ENCODE measurements around the gene DUXA.

DUXA gene

DNA sequence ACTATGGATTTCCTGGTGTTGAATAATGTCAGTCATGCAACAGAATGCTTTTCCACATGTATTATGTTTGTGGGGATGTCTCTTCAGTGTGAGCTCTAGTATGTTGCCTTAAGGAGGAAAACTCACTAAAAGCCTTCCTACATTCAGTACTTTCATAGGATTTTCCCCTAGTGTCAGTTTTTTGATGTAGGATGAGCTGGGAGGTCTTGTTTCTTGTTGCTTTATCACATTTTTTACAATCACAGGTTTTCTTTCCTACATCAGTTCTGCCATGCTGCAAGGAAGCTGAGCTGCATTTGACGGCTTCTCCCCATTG lies 56.0 kb downstream of the DUXA start:
- no peak for TF ChIP-seq FOXM1 (IDR thresholded peaks at IDR 0.05; ENCODE audit: borderline replicate concordance)
- TF ChIP-seq ARNT (IDR thresholded peaks at IDR 0.05), result no peak
- TF ChIP-seq BHLHE40 (IDR thresholded peaks at IDR 0.05; ENCODE audit: borderline replicate concordance), result no peak
- TF ChIP-seq CTBP1 (IDR thresholded peaks at IDR 0.05; ENCODE audit: borderline replicate concordance), result no peak
- TF ChIP-seq SUZ12 (IDR thresholded peaks at IDR 0.05), result no peak
- TF ChIP-seq TARDBP (IDR thresholded peaks at IDR 0.05), result no peak
- no peak for TF ChIP-seq LEF1 (IDR thresholded peaks at IDR 0.05; ENCODE audit: borderline replicate concordance)
- no peak for TF ChIP-seq NFRKB (IDR thresholded peaks at IDR 0.05)
- no peak for TF ChIP-seq FOXK2 (IDR thresholded peaks at IDR 0.05)
- no peak for TF ChIP-seq SP1 (IDR thresholded peaks at IDR 0.05)
- TF ChIP-seq HDGF (IDR thresholded peaks at IDR 0.05; ENCODE audit: borderline replicate concordance), result no peak
- DNase-seq (ENCODE audit: extremely low spot score), result no peak
- CTCF ChIA-PET, result no interaction called here
- POLR2A ChIA-PET, result no interaction called here

DNA sequence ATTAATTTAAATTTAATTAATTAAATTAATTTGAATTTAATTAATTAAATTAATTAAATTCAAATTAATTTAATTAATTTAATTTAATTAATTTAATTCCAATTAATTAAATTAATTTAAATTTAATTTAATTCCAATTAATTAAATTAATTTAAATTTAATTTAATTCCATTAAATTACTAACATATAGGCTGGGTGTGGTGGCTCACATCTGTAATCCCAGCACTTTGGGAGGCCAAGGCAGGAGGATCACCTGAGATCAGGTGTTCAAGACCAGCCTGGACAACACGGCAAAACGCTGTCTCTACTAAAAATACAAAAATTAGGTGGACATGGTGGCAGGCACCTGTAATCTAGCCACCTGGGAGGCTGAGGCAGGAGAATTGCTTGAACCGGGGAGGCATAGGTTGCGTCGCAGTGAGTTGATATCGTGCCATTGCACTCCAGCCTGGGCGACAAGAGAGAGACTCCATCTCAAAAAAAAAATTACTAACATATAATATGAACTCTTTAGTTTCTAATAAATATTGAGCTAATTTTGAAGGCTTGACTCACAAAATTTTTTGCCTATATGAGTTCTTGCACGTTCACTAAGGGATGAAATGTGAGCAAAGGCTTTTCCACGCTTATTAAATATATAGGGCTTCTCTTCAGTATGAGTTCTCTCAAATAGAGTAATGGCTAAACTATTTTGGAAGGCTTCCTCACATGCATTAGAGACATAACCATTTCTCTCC lies 56.5 kb downstream of the DUXA start:
- no peak for DNase-seq (ENCODE audit: extremely low spot score)
- TF ChIP-seq, protein P1, sequence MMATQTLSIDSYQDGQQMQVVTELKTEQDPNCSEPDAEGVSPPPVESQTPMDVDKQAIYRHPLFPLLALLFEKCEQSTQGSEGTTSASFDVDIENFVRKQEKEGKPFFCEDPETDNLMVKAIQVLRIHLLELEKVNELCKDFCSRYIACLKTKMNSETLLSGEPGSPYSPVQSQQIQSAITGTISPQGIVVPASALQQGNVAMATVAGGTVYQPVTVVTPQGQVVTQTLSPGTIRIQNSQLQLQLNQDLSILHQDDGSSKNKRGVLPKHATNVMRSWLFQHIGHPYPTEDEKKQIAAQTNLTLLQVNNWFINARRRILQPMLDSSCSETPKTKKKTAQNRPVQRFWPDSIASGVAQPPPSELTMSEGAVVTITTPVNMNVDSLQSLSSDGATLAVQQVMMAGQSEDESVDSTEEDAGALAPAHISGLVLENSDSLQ (IDR thresholded peaks at IDR 0.05), result no peak
- TF ChIP-seq ZNF384 (IDR thresholded peaks at IDR 0.05) (no peak), LEF1 (IDR thresholded peaks at IDR 0.05; ENCODE audit: borderline replicate concordance) (no peak), ELF4 (IDR thresholded peaks at IDR 0.05) (no peak), L3MBTL2 (conservative IDR thresholded peaks at IDR 0.05) (no peak), HDGF (IDR thresholded peaks at IDR 0.05; ENCODE audit: borderline replicate concordance) (no peak), SP1 (IDR thresholded peaks at IDR 0.05) (no peak), NFRKB (IDR thresholded peaks at IDR 0.05) (no peak), CTBP1 (IDR thresholded peaks at IDR 0.05; ENCODE audit: borderline replicate concordance) (no peak), FOXM1 (IDR thresholded peaks at IDR 0.05; ENCODE audit: borderline replicate concordance) (no peak), FOXK2 (IDR thresholded peaks at IDR 0.05) (no peak), SUZ12 (IDR thresholded peaks at IDR 0.05) (no peak), FOXA1 (IDR thresholded peaks at IDR 0.05) (no peak), TARDBP (IDR thresholded peaks at IDR 0.05) (no peak), BHLHE40 (IDR thresholded peaks at IDR 0.05; ENCODE audit: borderline replicate concordance) (no peak), ARNT (IDR thresholded peaks at IDR 0.05) (no peak)
- POLR2A ChIA-PET, result no interaction called here
- CTCF ChIA-PET, result no interaction called here

DNA sequence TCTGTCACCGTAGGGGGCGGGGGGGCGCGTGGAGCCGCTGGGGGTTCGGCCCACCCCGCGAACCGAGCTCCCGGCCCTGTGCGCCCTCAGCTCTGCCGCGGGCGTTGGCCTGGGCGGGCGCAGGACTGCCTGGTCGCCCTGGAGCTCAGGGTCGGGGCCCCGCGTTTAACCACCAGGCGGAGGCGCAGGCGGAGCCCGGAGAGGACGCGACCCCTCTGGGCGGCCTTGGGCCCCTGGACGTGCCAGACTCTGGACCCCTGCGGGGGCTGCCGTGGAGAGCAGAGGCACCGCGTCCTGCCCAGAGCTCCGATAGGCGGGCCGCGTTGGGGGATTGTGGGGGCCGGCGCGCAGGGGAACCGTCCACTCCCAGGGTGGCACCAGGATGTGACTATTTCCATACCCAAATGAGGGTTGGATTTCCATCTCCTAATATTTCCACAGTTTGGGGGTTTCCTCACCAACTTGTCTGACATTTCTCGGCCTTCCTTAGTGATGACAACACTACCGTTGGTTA lies 60.5 kb downstream of the DUXA start:
- no peak for DNase-seq (ENCODE audit: extremely low spot score)

DNA sequence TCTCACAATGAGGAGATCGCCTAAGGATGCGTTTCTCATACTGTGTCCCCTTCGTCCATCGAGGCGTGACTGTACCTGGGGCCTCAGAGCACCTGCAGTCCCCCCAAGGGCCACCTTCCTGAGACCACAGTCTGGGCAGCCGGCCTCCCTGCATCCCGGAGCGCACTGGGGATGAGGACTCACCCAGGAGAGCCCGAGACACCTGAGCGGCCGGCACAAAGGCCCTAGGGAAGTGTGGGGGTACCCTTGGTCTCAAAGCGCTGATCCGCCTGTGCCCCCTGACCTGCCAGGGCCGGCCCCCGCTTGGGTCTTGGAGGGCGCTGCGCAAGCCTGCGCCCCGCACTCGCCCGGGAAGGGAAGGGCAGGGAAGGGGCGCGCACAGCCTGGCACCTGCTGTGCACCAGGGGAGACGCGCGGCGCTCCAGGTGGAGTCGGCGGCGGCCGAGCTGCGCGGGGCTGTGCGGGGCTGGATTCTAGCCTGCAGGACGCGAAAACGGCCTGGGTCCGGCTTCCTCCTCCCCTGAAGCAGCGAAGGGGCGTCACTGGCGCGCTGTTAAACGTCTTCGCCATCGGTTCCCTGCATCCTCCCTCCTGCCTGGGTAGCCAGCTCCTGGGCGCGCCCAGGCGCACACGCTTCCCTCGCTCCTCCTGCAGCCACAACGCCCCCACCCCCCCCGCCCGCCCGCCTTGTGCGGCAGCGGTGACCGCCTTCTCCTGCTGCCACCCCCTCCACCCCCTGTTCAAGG lies 61.1 kb downstream of the DUXA start:
- no peak for DNase-seq (ENCODE audit: extremely low spot score)
- TF ChIP-seq BHLHE40 (IDR thresholded peaks at IDR 0.05; ENCODE audit: borderline replicate concordance) (no peak), SUZ12 (IDR thresholded peaks at IDR 0.05) (no peak), NFRKB (IDR thresholded peaks at IDR 0.05) (no peak), CTBP1 (IDR thresholded peaks at IDR 0.05; ENCODE audit: borderline replicate concordance) (no peak), HDGF (IDR thresholded peaks at IDR 0.05; ENCODE audit: borderline replicate concordance) (no peak), ZNF384 (IDR thresholded peaks at IDR 0.05) (no peak), FOXK2 (IDR thresholded peaks at IDR 0.05) (no peak), SP1 (IDR thresholded peaks at IDR 0.05) (no peak), FOXM1 (IDR thresholded peaks at IDR 0.05; ENCODE audit: borderline replicate concordance) (no peak)
- TF ChIP-seq, protein P1 (IDR thresholded peaks at IDR 0.05), result no peak
- ChIA-PET POLR2A (no interaction called here), CTCF (no interaction called here)

More for the DNA sequence above, 60.5 kb downstream of the DUXA start:
- TF ChIP-seq CTBP1 (IDR thresholded peaks at IDR 0.05; ENCODE audit: borderline replicate concordance) (no peak), L3MBTL2 (conservative IDR thresholded peaks at IDR 0.05) (no peak), LEF1 (IDR thresholded peaks at IDR 0.05; ENCODE audit: borderline replicate concordance) (no peak), FOXA1 (IDR thresholded peaks at IDR 0.05) (no peak), SUZ12 (IDR thresholded peaks at IDR 0.05) (no peak), ZNF384 (IDR thresholded peaks at IDR 0.05) (no peak), ARNT (IDR thresholded peaks at IDR 0.05) (no peak), BHLHE40 (IDR thresholded peaks at IDR 0.05; ENCODE audit: borderline replicate concordance) (no peak), NFRKB (IDR thresholded peaks at IDR 0.05) (no peak), TARDBP (IDR thresholded peaks at IDR 0.05) (no peak), HDGF (IDR thresholded peaks at IDR 0.05; ENCODE audit: borderline replicate concordance) (no peak), SP1 (IDR thresholded peaks at IDR 0.05) (no peak), FOXM1 (IDR thresholded peaks at IDR 0.05; ENCODE audit: borderline replicate concordance) (no peak), ELF4 (IDR thresholded peaks at IDR 0.05) (no peak), FOXK2 (IDR thresholded peaks at IDR 0.05) (no peak)
- TF ChIP-seq, protein P1 (IDR thresholded peaks at IDR 0.05), result no peak
- ChIA-PET CTCF (no interaction called here), POLR2A (no interaction called here)
